SK-N-MC (cell line): ENCODE results near the gene FLRT1.
"Not testable (repeated sequence)": the region's sequence is repeated elsewhere in the genome, so short reads cannot be mapped to it uniquely, and the experiment has no call there.

Experiments used
- DNase-seq: peaks from one replicate; pipeline ENCODE4 v3.0.0-alpha.2; 2011; ENCODE audit warnings: low read depth, low spot score
- H3K27ac ChIP-seq: fragments of 200-600 bp; sonication (generic); 2 replicates; pipeline ENCODE4 v1.5.1; 2016; ENCODE audit warnings: mixed run types
- H3K36me3 ChIP-seq: fragments of 200-600 bp; sonication (generic); 2 replicates; pipeline ENCODE4 v1.6.1; 2017; ENCODE audit warnings: antibody characterized with exemption, low read length, mixed read lengths; ENCODE audit not compliant: insufficient read depth
- H3K4me3 ChIP-seq: fragments of 200-600 bp; sonication (generic); 2 replicates; pipeline ENCODE4 v1.5.1; 2016
- H3K9ac ChIP-seq: fragments of 200-600 bp; sonication (generic); 2 replicates; pipeline ENCODE4 v1.8.0; 2017; ENCODE audit warnings: mixed run types, mixed read lengths; ENCODE audit not compliant: insufficient read length
- H3K9me3 ChIP-seq: fragments of 200-600 bp; sonication (generic); 2 replicates; pipeline ENCODE4 v1.6.1; 2017; ENCODE audit warnings: low read depth, mild to moderate bottlenecking, antibody characterized with exemption, low read length, moderate library complexity, mixed read lengths
- EZH2 ChIP-seq: fragments of 200-600 bp; sonication (generic); IDR thresholded peaks from one replicate; pipeline ENCODE4 v1.6.1; 2017; ENCODE audit warnings: antibody characterized with exemption
- FOXP2 ChIP-seq: optimal IDR thresholded peaks from 2 replicates; pipeline ENCODE3; 2011; ENCODE audit warnings: mild to moderate bottlenecking, moderate library complexity; ENCODE audit not compliant: insufficient read depth; ENCODE audit errors: extremely low read length, control extremely low read depth
- POLR2AphosphoS5 ChIP-seq: IDR thresholded peaks from 2 replicates; pipeline ENCODE4 v1.6.1; 2012; ENCODE audit warnings: mild to moderate bottlenecking, low read depth, low read length, borderline replicate concordance

Gene FLRT1

GRCh38 chr11:64043545-64043944 lies 7.8 kb downstream of the FLRT1 start:
- H3K36me3 ChIP-seq: no peaks in the 10 kb centered on the region
- no peak overlapping the region for H3K9ac ChIP-seq
- TF ChIP-seq FOXP2: no peak
- TF ChIP-seq POLR2AphosphoS5: no peak
- no peak for TF ChIP-seq EZH2
- H3K27ac ChIP-seq: no peak overlapping the region
- no peak overlapping the region for H3K4me3 ChIP-seq
- DNase-seq: no peak
- no peaks in the 10 kb centered on the region for H3K9me3 ChIP-seq

- TF ChIP-seq EZH2 (no peak), FOXP2 (no peak), POLR2AphosphoS5 (no peak)
- H3K36me3 ChIP-seq: no peaks in the 10 kb centered on the region
- H3K4me3 ChIP-seq: no peak overlapping the region
- DNase-seq: no peak
- H3K9me3 ChIP-seq: no peaks in the 10 kb centered on the region
- no peak overlapping the region for H3K27ac ChIP-seq
- H3K9ac ChIP-seq: no peak overlapping the region
These were observed 9.1 kb downstream of the FLRT1 start for GRCh38 chr11:64044730-64045393.

- Histone ChIP-seq H3K27ac (no peak overlapping the region), H3K36me3 (no peaks in the 10 kb centered on the region), H3K9ac (no peak overlapping the region), H3K4me3 (no peak overlapping the region), H3K9me3 (no peaks in the 10 kb centered on the region)
- TF ChIP-seq EZH2 (no peak), FOXP2 (no peak), POLR2AphosphoS5 (no peak)
- no peak for DNase-seq
These were observed 10.0 kb downstream of the FLRT1 start for GRCh38 chr11:64045700-64046099.

GRCh38 chr11:64047373-64047772 lies 11.6 kb downstream of the FLRT1 start:
- H3K27ac ChIP-seq, H3K36me3 ChIP-seq, H3K4me3 ChIP-seq, DNase-seq, H3K9me3 ChIP-seq, H3K9ac ChIP-seq: not testable (repeated sequence)

GRCh38 chr11:64048042-64048854 lies 12.5 kb downstream of the FLRT1 start:
- no peaks in the 10 kb centered on the region for H3K9me3 ChIP-seq
- H3K36me3 ChIP-seq: no peaks in the 10 kb centered on the region
- TF ChIP-seq POLR2AphosphoS5: no peak
- no peak for TF ChIP-seq EZH2
- TF ChIP-seq FOXP2: no peak
- no peak overlapping the region for H3K4me3 ChIP-seq
- no peak overlapping the region for H3K27ac ChIP-seq
- no peak overlapping the region for H3K9ac ChIP-seq
- DNase-seq: no peak

- DNase-seq: no peak
- Histone ChIP-seq H3K27ac (no peak overlapping the region), H3K36me3 (no peaks in the 10 kb centered on the region), H3K9me3 (no peaks in the 10 kb centered on the region), H3K9ac (no peak overlapping the region), H3K4me3 (no peak overlapping the region)
- no peak for TF ChIP-seq FOXP2
These were observed 13.8 kb downstream of the FLRT1 start for GRCh38 chr11:64049509-64049908.

GRCh38 chr11:64051297-64051696 lies 15.6 kb downstream of the FLRT1 start:
- Histone ChIP-seq H3K4me3 (no peak overlapping the region), H3K9me3 (no peaks in the 10 kb centered on the region), H3K36me3 (no peaks in the 10 kb centered on the region), H3K27ac (no peak overlapping the region), H3K9ac (no peak overlapping the region)
- no peak for TF ChIP-seq EZH2
- no peak for TF ChIP-seq POLR2AphosphoS5
- no peak for DNase-seq

GRCh38 chr11:64052436-64052835 lies 16.7 kb downstream of the FLRT1 start:
- Histone ChIP-seq H3K27ac (no peak overlapping the region), H3K9ac (no peak overlapping the region)

More at GRCh38 chr11:64052436-64052835, 16.7 kb downstream of the FLRT1 start:
- no peak for DNase-seq
- Histone ChIP-seq H3K4me3 (no peak overlapping the region), H3K9me3 (no peaks in the 10 kb centered on the region), H3K36me3 (no peaks in the 10 kb centered on the region)
- TF ChIP-seq EZH2 (no peak), POLR2AphosphoS5 (no peak), FOXP2 (no peak)
